DMS53 treated with DMSO at 0.1 percent for 48 hours (cell line): ENCODE results near the gene OGDH.

ENCODE experiments used
- DNase-seq: peaks from one replicate; lab custom pipeline; 2025; ENCODE audit not compliant: unreplicated experiment; lab: John Stamatoyannopoulos, UW

The OGDH gene

GRCh38 chr7:44618045-44618444, 11.6 kb downstream of the OGDH start:
- no peak for DNase-seq

- peak; percentile 73 for DNase-seq
These were observed 12.3 kb downstream of the OGDH start for GRCh38 chr7:44618753-44619152.

DNA sequence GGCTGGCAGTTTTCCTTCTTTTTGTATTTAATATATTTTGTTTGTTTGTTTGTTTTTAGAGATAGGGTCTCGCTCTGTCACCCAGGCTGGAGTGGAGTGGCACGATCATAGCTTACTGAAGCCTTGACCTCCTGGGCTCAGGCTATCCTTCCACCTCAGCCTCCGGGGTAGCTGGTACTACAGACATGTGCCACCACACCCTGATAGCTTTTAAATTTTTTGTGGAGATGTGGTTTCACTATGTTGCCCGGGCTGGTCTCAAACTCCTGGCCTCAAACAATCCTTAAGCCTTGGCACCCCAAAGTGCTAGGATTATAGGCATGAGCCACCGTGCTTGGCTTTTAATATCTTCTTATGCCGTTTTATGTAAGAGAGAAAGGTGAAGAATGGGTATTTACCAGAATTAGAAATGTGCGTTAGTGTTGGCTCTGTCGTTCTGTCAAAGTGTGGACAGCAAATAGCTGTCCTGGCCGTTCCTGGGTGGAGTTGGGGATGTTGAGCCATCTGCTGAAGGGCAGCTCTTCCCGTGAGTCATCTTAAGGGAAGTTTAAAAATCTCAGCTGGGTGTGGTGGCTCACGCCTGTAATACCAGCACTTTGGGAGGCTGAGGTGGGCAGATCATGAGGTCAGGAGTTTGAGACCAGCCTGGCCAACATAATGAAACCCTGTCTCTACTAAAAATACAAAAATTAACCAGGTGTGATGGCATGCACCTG, 14.8 kb downstream of the OGDH start:
- no peak for DNase-seq

GRCh38 chr7:44621750-44622103, 15.3 kb downstream of the OGDH start:
- no peak for DNase-seq

- DNase-seq: no peak
These were observed 16.1 kb downstream of the OGDH start for GRCh38 chr7:44622342-44623151.

- no peak for DNase-seq
These were observed 17.9 kb downstream of the OGDH start for GRCh38 chr7:44624318-44624717.

GRCh38 chr7:44625526-44626471, 19.4 kb downstream of the OGDH start:
- no peak for DNase-seq

- DNase-seq: no peak
These were observed 20.2 kb downstream of the OGDH start for GRCh38 chr7:44626620-44627019.

DNA sequence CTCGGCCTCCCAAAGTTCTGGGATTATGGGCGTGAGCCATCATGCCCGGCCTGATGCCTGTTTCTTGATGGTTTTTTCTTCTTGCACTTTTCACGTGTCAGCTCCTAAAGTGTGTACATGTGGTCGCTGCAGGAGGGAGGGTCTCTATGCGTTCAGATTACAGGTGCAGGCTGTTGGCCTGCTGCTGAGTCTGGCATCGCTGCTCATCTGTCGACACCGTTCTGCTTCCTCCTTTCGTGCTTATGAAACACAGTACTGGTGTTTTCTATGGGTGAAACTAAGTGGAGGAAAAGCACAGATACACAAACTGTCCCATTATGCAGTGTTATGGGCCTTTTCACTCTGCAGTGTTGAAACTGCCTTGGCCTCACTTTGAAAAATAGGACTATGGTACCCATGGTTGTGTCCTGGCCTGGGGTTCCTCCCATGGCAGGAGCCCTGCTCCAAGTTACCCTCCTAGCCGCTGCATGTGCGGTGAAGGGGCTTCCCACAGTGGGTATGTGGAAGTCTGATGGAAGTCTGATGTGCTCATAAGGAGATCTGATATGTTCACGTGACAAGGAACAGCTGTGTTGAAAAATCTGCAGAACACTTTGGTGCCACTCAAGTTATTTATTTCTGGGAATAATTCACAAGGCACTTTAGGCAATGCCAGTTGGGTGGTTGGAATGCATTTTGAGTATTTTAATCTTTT, 23.5 kb downstream of the OGDH start:
- DNase-seq: no peak

DNA sequence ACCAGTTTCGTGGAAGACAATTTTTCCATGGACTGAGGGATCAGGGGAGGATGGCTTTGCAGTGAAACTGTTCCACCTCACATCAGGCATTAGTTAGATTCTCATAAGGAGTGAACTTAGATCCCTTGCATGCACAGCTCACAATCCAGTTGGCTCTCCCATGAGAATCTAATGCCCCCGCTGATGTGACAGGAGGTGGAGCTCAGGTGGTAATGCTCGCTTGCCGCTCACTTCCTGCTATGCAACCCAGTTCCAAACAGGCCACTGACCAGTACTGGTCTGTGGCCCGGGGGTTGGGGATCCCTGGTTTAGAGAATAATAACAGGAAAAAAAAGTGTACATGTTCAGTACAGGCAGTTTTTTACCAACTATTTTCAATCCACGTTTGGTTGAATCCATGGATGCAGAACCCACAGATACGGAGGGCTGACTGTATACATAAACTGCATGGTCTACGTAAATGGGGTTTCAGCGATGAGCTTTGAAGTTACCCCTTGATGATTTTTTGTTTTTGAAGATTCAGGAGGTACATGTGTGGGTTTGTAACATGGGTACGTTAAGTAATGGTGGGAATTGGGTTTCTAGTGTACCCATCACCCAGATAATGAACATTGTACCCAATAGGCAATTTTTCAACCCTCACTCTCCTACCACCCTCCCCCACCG, 24.5 kb downstream of the OGDH start:
- no peak for DNase-seq

DNA sequence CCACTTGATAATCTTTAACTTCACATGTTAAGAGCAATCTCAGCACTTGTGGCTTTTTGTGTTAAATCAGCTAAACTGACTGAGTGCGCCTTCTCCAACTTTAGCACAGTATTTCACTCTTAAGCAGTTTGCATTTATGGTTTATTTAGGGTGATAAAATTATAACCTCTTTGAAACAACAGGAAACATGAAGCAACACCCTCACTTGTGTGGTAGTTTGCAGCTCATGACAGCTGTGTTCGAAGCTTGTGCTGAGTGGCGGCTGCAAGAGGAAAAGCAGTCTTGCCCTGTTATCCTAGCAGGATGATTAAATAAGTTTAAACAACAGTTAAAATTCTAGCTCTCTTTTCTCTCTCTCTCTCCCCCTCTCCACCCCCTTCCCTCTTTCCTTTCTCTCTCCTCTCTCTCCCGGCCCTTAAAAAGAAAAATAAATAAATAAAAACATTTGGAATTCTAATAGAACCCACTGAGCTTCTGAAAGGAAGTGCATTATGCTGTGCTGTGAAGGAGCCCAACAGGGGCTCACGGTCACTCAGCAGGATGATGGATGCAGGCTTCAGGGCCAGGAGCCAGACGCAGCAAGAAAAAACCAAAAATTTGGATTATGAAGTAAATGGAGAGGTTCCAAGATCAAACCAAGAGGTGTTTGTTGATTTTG, 25.2 kb downstream of the OGDH start:
- DNase-seq: no peak

GRCh38 chr7:44632196-44632595, 25.8 kb downstream of the OGDH start:
- no peak for DNase-seq

DNA sequence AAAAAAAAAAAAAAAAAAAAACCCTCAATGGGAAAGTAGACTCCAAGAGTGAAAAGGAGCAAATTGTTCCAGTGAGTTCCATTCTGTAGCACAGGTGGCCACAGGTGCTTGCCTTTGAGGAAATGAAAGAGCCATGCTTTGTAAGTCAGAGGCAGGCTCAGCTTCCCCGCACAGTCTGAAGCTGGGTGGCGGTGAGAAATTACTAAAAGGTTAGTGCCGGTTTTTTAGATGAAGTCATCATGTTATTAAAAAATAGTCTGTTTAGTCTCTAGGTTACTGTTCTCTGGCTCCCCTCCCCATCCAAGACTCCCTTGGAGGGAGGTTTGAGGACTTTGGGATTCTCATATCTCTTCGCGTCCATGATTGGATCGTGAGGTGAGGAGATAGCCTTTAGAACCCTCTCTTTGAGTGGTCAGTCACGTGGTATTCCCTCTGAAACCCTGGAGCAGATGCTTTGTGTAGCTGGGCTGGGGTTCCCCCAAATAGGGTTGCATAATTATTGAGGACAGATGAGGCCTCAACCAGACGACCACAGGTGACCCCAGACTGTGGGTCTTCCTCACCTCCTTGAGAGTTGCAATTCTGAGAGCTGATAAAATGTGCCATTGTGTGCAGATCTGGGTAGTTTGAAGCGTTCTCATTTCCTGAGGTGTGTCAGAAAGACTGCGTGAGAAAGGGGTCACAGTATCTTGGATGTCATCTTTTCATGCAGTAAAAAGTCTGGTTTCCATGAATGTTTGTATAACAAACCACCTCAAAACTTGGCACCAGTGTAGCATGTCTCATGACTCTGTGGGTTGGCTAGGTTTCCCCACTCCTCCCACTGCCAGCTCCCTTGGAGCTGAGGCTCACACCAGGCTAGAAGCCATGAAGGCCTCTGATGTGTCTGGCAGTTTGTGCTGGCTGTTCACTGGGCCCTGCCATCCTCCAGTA, 27.1 kb downstream of the OGDH start:
- no peak for DNase-seq

DNA sequence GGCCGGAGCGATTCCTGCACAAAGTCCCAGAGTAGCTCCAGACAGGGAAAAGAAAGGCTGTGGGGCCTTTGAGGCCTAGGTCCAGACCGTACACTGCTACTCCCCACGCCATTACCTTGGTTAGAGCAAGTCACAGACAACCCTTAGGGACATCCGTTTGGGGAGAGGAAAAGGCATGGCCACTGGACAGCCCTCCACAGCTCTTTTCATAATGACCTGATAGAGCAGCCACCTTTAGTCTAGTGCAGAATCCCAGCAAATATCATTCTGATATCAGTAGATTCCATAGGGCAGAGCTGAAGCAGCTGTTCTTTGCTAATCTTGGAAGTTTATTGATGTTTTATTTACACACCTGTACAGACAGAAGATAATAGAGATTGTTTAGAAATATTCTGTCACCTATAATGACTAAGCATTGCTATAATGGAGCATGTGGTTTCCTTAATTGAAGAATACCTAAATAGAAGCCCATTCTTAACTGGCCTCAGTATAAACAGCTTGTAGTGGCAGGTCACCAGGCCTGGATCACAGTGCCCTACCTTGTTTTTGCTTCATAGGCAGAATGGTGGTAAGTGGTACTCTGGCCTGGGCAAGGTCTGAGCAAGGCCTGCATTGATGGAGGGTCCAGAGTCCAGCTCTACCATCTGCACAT, 27.9 kb downstream of the OGDH start:
- DNase-seq: peak; percentile 31

DNA sequence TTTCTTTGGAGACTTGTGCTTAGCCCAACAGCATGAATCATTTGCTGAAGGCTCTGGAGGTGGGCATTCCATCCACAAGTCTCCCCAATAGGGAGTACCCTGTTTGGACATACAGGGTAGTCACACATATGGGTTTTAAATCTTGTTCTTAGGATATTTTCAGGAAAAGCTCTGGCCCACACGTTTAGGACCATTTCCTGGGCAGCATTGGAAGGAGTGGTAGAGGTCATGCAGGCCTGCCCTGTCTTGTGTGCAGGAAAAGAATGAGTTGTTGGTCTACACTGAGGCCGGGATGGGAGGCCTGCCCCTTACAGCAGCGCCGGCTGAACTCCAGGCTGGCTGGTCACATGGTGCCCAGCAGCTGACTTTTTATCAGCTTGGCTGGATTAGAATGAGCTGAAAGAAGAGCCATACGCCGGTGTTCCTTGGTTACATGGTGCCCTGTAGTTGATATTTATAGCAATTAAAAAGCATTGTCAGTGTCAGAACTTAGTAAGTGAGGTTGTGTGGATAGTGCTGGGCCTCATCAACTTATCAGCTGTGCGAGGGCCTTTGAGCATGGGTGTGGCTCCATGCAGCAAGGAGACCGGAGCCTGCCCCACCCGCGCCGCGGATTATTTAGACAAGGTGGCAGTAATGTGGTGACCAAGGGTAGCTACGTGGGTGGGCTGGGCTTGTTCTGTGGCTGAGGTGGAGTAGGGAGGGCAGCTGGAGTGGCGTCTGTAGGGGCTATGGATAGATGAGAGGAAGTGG, 28.6 kb downstream of the OGDH start:
- DNase-seq: no peak

DNA sequence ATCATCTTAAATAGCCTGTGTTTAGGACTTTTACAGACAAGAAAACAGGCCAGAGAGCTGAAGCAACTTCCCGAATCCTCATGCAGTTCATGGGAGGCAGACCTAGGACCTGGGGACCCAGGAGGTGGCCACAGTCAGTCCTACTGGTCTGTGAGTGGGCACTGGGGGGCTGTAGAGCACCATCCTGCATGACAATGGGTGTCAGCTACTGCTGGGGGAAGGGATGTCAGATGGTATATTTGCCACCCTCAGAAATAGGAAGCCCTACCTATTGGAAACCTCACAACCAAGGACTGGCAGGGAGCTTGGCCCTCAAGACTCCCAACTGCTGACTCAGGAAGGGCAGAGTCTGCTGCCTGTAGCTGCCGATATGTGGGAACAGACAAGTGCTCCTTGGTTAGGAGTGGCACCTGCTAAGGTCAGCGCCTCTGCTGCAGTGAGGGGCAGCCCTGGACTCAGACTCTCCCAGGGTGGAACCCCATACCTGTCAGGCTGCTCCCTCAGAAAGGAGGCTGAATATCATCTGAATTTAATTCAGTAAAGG, 29.7 kb downstream of the OGDH start:
- DNase-seq: no peak

DNA sequence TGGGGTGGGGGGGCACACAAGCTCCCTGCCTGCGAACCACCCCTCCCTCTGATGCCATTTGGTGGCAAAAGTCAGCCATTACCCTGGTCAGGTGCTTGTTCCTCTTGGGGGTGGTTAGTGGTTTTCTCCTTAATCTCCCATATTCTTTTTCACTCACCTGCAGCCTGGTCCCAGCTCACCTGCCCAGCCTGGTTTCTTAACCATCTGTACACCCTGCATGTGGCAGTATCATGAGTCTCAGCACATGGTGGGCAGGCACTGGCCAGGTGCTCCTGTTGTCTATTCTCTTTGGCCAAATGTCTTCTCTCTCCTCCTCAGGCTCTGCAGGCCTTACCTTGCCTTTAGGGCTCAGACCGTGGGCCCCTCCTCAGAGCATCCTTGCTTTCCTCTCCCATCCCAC, 30.5 kb downstream of the OGDH start:
- no peak for DNase-seq
